Fibroblast of lung (primary cell): ENCODE measurements around the gene SIGLEC6.

Source experiments
- CTCF ChIP-seq, 2 donors: IDR thresholded peaks in 1 of 2; conservative IDR thresholded peaks in 1 of 2; 1 replicate in 1 of 2; 2 replicates in 1 of 2; pipeline ENCODE4 v1.5.1; 2011 to 2012; ENCODE audit warnings: low read length in 2 of 2, control low read depth in 1 of 2, inconsistent platforms in 1 of 2, low read depth in 1 of 2, mild to moderate bottlenecking in 1 of 2
- EZH2 ChIP-seq: IDR thresholded peaks from 2 replicates; pipeline ENCODE4 v1.5.1; 2012; ENCODE audit warnings: low read length, control low read depth, mild to moderate bottlenecking; ENCODE audit errors: missing control alignments

DNA sequence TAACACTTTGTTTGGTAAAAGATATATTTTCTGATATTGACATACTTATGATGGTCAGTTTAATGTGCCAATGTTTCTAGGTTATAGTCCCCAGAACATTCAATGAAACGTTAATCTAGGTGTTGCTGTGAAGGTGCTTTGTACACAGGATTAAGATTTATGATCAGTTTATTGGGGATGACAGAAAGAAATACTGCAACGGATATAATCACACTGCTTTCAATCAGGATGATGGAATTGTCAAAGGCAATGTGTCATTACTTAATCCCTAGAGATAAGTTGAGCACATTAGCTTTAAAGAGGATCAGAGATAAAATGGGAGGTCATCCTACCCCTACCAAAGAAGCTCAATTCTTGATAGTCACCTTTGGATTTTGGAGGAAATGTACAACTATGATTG is 17.5 kb downstream of the SIGLEC6 start:
- no peak for TF ChIP-seq EZH2
- TF ChIP-seq CTCF (conservative IDR thresholded peaks at IDR 0.05 in 1 of 2, IDR thresholded peaks at IDR 0.05 in 1 of 2; ENCODE audit: low read depth in 1 of 2, low read length in 2 of 2) = no peak
